ENCODE results near the gene LRRC45. TPM values are rescaled to one million over a fixed set of nuclear protein-coding genes. Genes with fewer than 3 reads are reported as not detected.
A peak's percentile ranks its signal among the peaks of the same experiment; 100 is the strongest.

The LRRC45 gene
- total and polyA plus RNA-seq, 9 of the 15 experiments (the other 6 are each of a cell fraction or from before 2014, with no cell fraction given), result 3.5 to 21.5 (median 11.2) TPM; not detected in 2

GRCh38 chr17:82031885-82032627 is 9.0 kb downstream of the LRRC45 start (continued):
- no peak for TF ChIP-seq CHD7 (IDR thresholded peaks at IDR 0.05; ENCODE audit: low read depth, low read length)
- no peak for TF ChIP-seq NCOA4 (IDR thresholded peaks at IDR 0.05; ENCODE audit: partially characterized antibody)
- TF ChIP-seq PCBP1 (IDR thresholded peaks at IDR 0.05; ENCODE audit: low read depth, low read length, poor library complexity, severe bottlenecking), result peak; percentile 53
- peak; percentile 44 for TF ChIP-seq U2AF1 (optimal IDR thresholded peaks at IDR 0.05; ENCODE audit: low read depth, low read length)
- TF ChIP-seq E2F3 (CRISPR knock-in tag; IDR thresholded peaks at IDR 0.05), result 0 out of 2 replicates have a peak, but pooled peaks have one; percentile 54
